Amniotic stem cell (primary cell): ENCODE measurements around the gene FLCN.
"Not testable (repeated sequence)": the region's sequence is repeated elsewhere in the genome, so short reads cannot be mapped to it uniquely, and the experiment has no call there.

Experiments used
- DNase-seq: peaks from one replicate; lab custom pipeline; 2025; lab: John Stamatoyannopoulos, UW

Gene FLCN

GRCh38 chr17:17206913-17207335 is 30.0 kb downstream of the FLCN start:
- no peak for DNase-seq

DNA sequence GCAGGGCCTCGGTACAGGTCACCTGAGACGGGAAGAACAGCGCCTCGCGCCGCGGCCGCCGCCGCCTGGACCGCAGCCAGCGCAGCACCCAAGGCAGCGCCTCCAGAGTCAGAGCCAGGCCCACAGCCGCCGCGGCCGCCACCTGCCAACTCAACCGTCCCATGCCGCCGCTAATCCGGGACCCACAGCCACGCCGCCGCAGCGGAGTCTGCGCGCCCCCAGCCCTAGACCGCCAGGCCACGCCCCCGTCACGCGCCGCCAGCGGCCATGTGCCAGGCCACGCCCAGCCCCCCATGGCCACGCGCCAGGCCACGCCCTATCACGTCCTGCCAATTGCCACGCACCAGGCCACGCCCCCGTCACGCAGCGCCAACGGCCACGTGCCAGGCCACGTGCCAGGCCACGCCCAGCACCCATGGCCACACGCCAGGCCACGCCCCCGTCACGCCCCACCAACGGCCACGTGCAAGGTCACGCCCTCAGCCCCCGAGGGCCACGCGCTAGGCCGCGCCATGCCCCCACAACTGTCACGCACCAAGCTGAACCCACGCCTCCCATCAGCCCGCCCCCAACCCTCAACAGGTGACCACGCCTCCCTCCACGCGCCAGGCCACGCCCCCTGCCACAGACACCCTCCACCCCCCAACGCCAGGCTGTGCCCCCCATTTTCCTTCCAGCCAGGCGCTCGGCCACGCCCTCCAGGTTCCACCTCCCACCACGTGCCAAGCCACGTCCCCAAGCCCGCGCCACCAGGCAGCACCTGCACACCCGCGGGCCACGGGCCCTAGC is 30.6 kb downstream of the FLCN start, which contains the start of gene PLD6:
TSS of gene PLD6 (minus strand) at position 210 of the 789 bp plus-strand sequence. CDS start at position 163, 47 bp downstream.
- peak; percentile 10 for DNase-seq

DNA sequence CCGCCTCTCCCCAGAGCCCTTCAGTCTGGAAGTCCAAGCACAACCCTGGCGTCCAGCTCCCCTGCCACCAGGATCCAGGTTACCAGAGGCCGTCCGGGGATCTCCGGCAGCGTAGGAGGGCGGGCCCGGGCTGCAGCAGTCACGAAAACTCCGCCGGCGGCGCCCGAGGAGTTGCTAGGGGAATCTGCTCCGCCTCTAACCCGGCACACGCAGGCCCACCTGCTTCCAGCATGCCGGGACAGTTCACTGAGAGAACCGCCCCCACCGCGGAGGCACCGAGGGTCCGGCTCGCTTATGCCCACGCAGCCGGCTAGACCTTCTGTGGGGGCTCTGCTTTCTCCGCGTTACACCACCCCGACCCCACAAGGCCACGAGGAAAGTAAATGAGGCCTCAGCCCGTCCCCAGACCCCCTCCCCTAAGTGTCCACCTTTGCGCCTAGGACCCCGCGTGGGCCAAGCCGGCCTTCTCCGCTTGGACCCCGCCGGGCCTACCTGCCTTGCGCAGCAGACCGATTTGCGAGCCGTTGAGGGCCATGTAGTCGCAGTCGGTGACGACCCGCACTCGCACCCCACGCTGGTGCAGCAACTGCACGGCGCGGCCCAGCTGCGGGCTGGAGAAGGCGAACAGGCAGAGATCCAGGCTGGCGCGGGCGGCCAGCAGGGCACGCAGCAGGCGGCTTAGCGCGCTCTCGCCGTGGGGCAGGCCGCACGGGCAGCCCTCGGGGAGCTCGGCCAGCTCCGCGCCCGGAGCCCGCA is 31.4 kb downstream of the FLCN start:
- DNase-seq: peak; percentile 39

- no peak for DNase-seq
Measured at GRCh38 chr17:17204635-17205231, 32.2 kb downstream of the FLCN start.

DNA sequence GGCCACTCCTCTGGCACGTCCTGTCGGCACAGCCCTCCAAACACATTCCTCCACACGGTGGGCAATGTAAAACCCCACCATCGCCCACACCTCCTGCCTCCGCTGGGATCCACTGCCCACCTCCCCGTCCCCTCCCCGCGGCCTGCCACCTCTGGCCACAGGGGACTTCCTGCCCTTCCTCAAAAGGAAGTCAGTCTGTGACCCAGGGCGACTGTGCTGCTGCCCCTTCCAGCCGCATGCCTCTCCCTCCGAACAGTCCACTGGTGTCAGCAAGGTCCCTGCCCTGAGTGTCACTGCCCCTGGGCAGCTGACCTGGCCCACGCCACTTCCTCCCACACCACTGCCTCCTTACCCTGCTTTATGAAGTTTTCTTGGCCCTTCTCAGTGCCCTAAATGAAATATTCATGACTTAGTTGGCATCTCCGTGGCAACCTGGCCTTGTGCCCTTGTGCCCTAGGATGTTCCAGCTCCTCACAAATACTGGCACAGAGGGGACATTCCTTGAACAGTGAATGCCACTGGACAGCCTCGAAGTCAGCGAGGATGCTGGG is 32.9 kb downstream of the FLCN start:
- no peak for DNase-seq

DNA sequence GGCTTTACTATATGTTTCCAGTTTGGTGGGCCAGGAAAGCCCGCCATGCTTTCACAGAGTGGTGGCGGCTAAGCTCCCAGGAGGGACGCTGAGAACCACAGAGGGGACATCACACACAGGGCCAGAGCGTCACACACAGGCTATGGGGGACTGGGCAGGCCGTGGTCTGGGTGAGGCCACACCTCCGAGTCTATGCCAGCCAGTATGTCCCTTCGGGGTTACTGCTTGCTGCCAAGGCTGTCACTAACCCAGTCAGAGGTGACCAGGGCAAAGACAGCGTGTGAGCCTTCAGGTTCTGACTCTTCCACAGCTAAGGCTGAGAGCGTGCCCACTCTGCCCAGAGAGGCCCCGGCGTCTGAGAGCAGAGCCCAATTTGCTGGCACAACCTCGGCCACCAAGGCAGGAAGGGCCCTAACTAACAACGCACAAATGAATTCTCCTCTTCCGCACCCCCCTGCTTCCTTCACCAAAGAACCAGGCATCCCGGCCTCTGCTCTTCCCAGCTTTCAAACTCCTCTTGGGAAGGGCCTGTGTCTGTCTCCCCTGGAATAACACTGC is 33.7 kb downstream of the FLCN start:
- DNase-seq: no peak

GRCh38 chr17:17201907-17202306 is 35.1 kb downstream of the FLCN start:
- DNase-seq: no peak

GRCh38 chr17:17201271-17201670 is 35.7 kb downstream of the FLCN start:
- no peak for DNase-seq

GRCh38 chr17:17200831-17201230 is 36.1 kb downstream of the FLCN start:
- DNase-seq: no peak

GRCh38 chr17:17200311-17200710 is 36.7 kb downstream of the FLCN start:
- no peak for DNase-seq

GRCh38 chr17:17198281-17198680 is 38.7 kb downstream of the FLCN start:
- no peak for DNase-seq

DNA sequence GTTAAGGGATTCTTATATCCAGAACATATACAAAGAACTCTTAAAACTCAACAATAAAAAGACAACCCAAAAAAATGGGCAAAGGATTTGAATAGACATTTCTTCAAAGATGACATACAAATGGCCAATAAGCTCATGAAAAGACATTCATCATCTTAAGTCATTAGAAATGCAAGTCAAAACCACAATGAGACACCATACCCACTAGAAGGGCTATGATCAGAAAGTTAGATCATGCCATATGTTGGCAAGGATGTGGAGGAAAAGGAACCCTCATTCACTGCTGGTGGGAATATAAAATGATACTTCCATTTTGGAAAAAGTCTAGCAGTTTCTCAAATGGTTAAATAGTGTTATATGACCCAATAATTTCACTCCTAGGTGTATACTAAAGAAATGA is 40.2 kb downstream of the FLCN start:
- DNase-seq: no peak

DNA sequence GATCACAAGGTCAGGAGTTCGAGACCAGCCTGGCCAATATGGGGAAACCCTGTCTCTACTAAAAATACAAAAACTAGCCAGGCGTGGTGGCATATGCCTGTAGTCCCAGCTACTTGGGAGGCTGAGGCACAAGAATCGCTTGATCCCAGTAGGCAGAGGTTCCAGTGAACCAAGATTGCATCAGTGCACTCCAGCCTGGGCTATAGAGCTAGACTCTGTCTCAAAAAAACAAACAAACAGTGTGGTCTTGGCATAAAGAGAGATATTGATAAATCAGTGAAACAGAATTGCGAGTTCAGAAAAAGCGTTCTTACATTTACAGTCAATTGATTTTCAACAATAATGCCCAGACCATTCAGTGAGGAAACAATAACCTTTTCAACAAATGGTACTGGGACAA is 41.5 kb downstream of the FLCN start:
- DNase-seq: not testable (repeated sequence)

GRCh38 chr17:17191961-17192381 is 45.0 kb downstream of the FLCN start:
- no peak for DNase-seq

DNA sequence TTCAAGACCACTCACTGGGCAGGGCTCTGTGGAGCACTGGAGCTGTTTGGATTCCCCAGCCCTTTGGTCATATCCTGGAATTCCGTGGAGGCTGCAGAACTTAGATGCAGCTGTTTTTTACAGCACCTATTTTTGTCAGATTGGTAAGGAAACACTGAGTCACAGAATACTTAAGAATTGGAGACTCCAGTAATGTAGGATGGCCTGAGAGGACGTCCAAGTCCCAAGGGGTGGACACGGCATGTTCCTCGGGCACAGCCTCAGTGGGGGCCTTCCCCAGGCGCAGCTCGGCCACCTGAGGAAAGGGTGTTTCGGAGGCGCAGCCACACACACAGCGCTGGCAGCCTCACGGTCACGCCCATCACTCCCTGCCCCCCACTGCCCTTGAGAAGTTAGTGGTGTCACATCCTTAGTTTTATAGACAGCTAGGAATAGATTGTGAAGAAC is 45.6 kb downstream of the FLCN start:
- DNase-seq: peak; percentile 76

DNA sequence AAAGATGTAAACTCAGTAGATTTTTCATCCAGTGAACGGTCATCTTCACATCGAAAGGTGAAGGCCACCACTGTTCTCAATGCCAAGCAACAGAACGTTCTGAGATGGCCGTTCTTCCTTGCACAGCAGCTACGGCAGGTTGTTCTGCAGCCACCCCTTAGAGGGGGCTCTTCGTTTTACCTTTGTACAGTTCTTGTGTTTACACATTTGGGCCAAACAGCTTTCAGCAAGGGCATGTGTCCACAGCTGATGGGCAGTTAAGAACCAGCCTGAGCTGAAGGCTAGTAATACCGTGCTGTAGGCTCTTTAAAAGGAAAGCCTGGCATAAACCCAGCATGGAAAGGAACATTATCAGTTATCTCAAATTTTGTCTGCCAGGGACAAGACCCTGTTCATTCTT is 46.8 kb downstream of the FLCN start:
- DNase-seq: no peak

- no peak for DNase-seq
Measured at GRCh38 chr17:17189559-17189958, 47.4 kb downstream of the FLCN start.

GRCh38 chr17:17188586-17188985 is 48.4 kb downstream of the FLCN start:
- DNase-seq: no peak

DNA sequence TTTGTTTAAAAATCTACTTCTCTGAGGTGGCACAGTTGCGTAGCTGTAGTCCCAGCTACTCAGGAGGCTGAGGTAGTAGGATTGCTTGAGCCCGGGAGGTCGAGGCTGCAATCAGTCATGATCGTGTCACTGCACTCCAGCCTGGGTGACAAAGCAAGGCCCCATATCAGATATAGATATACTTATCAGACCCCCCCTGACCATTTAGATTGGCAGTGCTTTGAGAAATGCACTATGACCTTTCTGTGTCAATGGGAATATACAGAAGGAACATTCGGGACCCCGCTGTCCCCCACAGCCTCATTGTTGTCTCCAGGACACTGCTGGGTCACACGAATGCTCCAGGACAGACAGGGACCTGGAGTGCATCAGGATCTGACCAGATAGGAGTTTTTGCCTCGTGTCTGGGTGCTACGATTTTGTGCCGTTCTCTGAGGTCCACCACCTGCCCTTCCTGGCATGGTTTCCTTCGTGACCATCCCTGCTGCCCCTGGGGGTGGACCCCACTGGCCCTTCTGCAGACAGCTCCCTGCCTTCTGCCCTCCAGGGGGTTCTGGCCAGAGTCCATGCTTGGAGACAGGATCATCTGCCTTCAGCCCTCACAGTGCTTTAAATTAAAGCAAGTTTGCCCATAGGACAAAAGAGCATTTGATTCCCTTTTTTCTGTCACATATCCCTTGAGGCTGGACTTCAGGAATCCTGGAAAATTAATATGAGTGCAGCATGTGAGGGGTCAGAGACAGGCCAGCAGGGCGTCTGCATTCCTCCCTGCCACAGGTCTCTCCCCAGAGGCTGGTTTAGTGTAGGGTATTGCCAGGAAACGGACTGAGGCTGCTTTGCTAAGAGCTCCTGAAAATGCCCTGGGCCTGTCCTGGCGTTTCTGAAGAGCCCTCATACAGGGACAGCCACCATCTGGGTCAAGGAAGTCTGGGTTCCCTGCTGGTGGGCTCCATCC is 50.1 kb downstream of the FLCN start:
- DNase-seq: no peak

DNA sequence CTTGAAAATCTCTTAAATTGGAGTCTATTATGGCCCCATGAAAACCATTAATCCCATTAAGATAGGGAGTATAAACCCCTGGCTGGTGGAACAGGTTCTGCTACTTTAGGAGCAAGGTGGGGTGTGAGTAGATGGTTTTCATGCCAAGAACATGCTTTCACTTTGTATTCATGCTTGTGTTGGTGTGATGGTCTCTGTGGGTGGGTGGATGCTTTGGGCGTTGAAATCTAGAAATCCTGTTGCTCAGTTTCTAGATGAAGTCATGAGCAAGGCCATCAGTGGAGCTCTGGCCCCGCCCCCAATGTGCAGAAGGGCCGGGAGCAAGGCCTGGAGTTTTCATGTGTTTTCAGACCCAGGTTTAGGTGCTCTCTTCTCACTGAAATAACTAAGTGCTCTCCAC is 50.9 kb downstream of the FLCN start:
- DNase-seq: no peak
